Endothelial cell of hepatic sinusoid (primary cell): ENCODE measurements around the gene ZNF438.
"Not testable (repeated sequence)": the region's sequence is repeated elsewhere in the genome, so short reads cannot be mapped to it uniquely, and the experiment has no call there.

Source experiments
- in situ Hi-C: cut with HindIII; loops from 2 replicates; pipeline ENCODE4 v1.10.0; 2017; ENCODE audit warnings: low sequenced_read_pairs

ZNF438 gene

GRCh38 chr10:31055573-31056251, 24.0 kb upstream of the ZNF438 start:
- in situ Hi-C loops, result loop anchor here (5.0 kb wide), 1 partner anchor 37 kb away; no protein-coding TSS in a partner anchor

GRCh38 chr10:31051703-31052102, 20.0 kb upstream of the ZNF438 start:
- in situ Hi-C loops, result no loop called here

GRCh38 chr10:31042670-31043069, 11.0 kb upstream of the ZNF438 start:
- in situ Hi-C loops, result no loop called here

GRCh38 chr10:31041011-31041410, 9.3 kb upstream of the ZNF438 start:
- in situ Hi-C loops, result no loop called here

- in situ Hi-C loops, result not testable (repeated sequence)
Observed at GRCh38 chr10:31039006-31039405, 7.3 kb upstream of the ZNF438 start.

GRCh38 chr10:31037749-31038148, 6.1 kb upstream of the ZNF438 start:
- in situ Hi-C loops, result no loop called here

GRCh38 chr10:31036209-31036608, 4.5 kb upstream of the ZNF438 start:
- in situ Hi-C loops, result no loop called here

GRCh38 chr10:31035266-31035798, 3.7 kb upstream of the ZNF438 start:
- in situ Hi-C loops, result no loop called here

GRCh38 chr10:31034098-31034909, 2.6 kb upstream of the ZNF438 start:
- in situ Hi-C loops, result no loop called here

- in situ Hi-C loops, result no loop called here
Observed at GRCh38 chr10:31033147-31033546, 1.5 kb upstream of the ZNF438 start.

- in situ Hi-C loops, result no loop called here
Observed at GRCh38 chr10:31032258-31033132, 830 bp upstream of the ZNF438 start.

GRCh38 chr10:31031205-31031557, 484 bp downstream of the ZNF438 start:
- in situ Hi-C loops, result no loop called here

- in situ Hi-C loops, result no loop called here
Observed at GRCh38 chr10:31030800-31031199, 865 bp downstream of the ZNF438 start.

GRCh38 chr10:31030260-31030659, 1.4 kb downstream of the ZNF438 start:
- in situ Hi-C loops, result no loop called here

GRCh38 chr10:31028081-31028480, 3.6 kb downstream of the ZNF438 start:
- in situ Hi-C loops, result loop anchor here (5.0 kb wide), 1 partner anchor 76 kb away; no protein-coding TSS in a partner anchor

GRCh38 chr10:31026279-31026678, 5.4 kb downstream of the ZNF438 start:
- in situ Hi-C loops, result loop anchor here (5.0 kb wide), 1 partner anchor 74 kb away; no protein-coding TSS in a partner anchor

- in situ Hi-C loops, result loop anchor here (5.0 kb wide), 1 partner anchor 73 kb away; no protein-coding TSS in a partner anchor
Observed at GRCh38 chr10:31025142-31025541, 6.5 kb downstream of the ZNF438 start.

GRCh38 chr10:31023558-31023957, 8.1 kb downstream of the ZNF438 start:
- in situ Hi-C loops, result no loop called here

- in situ Hi-C loops, result no loop called here
Observed at GRCh38 chr10:31020209-31020608, 11.5 kb downstream of the ZNF438 start.

- in situ Hi-C loops, result loop anchor here (5.0 kb wide), 1 partner anchor 93 kb away; no protein-coding TSS in a partner anchor
Observed at GRCh38 chr10:31018962-31019361, 12.7 kb downstream of the ZNF438 start.

GRCh38 chr10:31018356-31018750, 13.3 kb downstream of the ZNF438 start:
- in situ Hi-C loops, result loop anchor here (5.0 kb wide), 1 partner anchor 94 kb away; no protein-coding TSS in a partner anchor
